Neuronal stem cell (in vitro differentiated cells): ENCODE measurements around the gene ARHGAP25.

Experiments used
- DNase-seq: peaks from one replicate; pipeline ENCODE4 v3.0.0-alpha.2; 2013; ENCODE audit warnings: low spot score
- H2AFZ ChIP-seq: one replicate; pipeline ENCODE4 v1.6.1; 2013; ENCODE audit warnings: mild to moderate bottlenecking, low read length, inconsistent platforms
- H2AK5ac ChIP-seq: 2 replicates; pipeline ENCODE4 v1.6.1; 2013; ENCODE audit warnings: low read depth, mild to moderate bottlenecking, inconsistent platforms, low read length, moderate library complexity, mixed read lengths
- H2BK120ac ChIP-seq: 2 replicates; pipeline ENCODE4 v1.6.1; 2013; ENCODE audit warnings: low read depth, mild to moderate bottlenecking, inconsistent platforms, low read length, moderate library complexity, mixed read lengths
- H2BK12ac ChIP-seq: one replicate; pipeline ENCODE4 v1.6.1; 2013; ENCODE audit warnings: low read length, inconsistent platforms
- H2BK15ac ChIP-seq: 2 replicates; pipeline ENCODE4 v1.6.1; 2013; ENCODE audit warnings: mild to moderate bottlenecking, low read length, inconsistent platforms, mixed read lengths
- H2BK5ac ChIP-seq: one replicate; pipeline ENCODE4 v1.6.1; 2013; ENCODE audit warnings: inconsistent platforms, mild to moderate bottlenecking, low read length, moderate library complexity
- H3K14ac ChIP-seq: one replicate; pipeline ENCODE4 v1.6.1; 2013; ENCODE audit warnings: low read length, inconsistent platforms
- H3K18ac ChIP-seq: 2 replicates; pipeline ENCODE4 v1.6.1; 2013; ENCODE audit warnings: low read length, inconsistent platforms
- H3K23ac ChIP-seq: 2 replicates; pipeline ENCODE4 v1.6.1; 2013; ENCODE audit warnings: low read depth, mild to moderate bottlenecking, mixed read lengths, low read length, inconsistent platforms; ENCODE audit not compliant: poor library complexity
- H3K27ac ChIP-seq: replicated peaks from 3 replicates; pipeline ENCODE4 v1.5.1; 2013; ENCODE audit warnings: low read length, inconsistent platforms
- H3K27me3 ChIP-seq, 3 experiments: 2 replicates each; pipeline ENCODE4 v1.6.1; 2013; ENCODE audit warnings: low read length in 3 of 3, mild to moderate bottlenecking in 2 of 3, inconsistent platforms in 1 of 3, low read depth in 1 of 3, mixed read lengths in 1 of 3, moderate library complexity in 1 of 3; ENCODE audit not compliant: control insufficient read depth in 3 of 3, insufficient read depth in 3 of 3
- H3K36me3 ChIP-seq, 2 donors: replicated peaks in 1 of 2; 2 replicates each; pipeline ENCODE4 v1.6.1; 2013; ENCODE audit warnings: low read length in 2 of 2; ENCODE audit not compliant: control insufficient read depth in 2 of 2, insufficient read depth in 2 of 2
- H3K4ac ChIP-seq: 2 replicates; pipeline ENCODE4 v1.6.1; 2013; ENCODE audit warnings: inconsistent platforms, mild to moderate bottlenecking, low read length, moderate library complexity
- H3K4me1 ChIP-seq, 2 donors: 1 replicate in 1 of 2; 2 replicates in 1 of 2; pipeline ENCODE4 v1.6.1; 2013; ENCODE audit warnings: low read length in 2 of 2, low read depth in 1 of 2; ENCODE audit not compliant: control insufficient read depth in 2 of 2, insufficient read depth in 1 of 2
- H3K4me2 ChIP-seq: one replicate; pipeline ENCODE4 v1.6.1; 2013; ENCODE audit warnings: mild to moderate bottlenecking, low read length, inconsistent platforms; ENCODE audit not compliant: insufficient read depth, poor library complexity, severe bottlenecking
- H3K4me3 ChIP-seq, 2 donors: 2 replicates each; pipeline ENCODE4 v1.5.1; 2013; ENCODE audit warnings: low read length in 2 of 2, mild to moderate bottlenecking in 2 of 2, inconsistent platforms in 1 of 2, moderate library complexity in 1 of 2
- H3K79me1 ChIP-seq: one replicate; pipeline ENCODE4 v1.6.1; 2013; ENCODE audit warnings: low read depth, mild to moderate bottlenecking, inconsistent platforms, low read length, moderate library complexity
- H3K9ac ChIP-seq: one replicate; pipeline ENCODE4 v1.6.1; 2013; ENCODE audit warnings: mild to moderate bottlenecking, low read depth, low read length, inconsistent platforms; ENCODE audit not compliant: poor library complexity
- H3K9me3 ChIP-seq, 2 donors: replicated peaks in 1 of 2; 2 replicates each; pipeline versions ENCODE3 to v1.6.1; 2013; ENCODE audit warnings: low read length in 2 of 2, mild to moderate bottlenecking in 2 of 2, inconsistent platforms in 1 of 2, low read depth in 1 of 2, mixed read lengths in 1 of 2, moderate library complexity in 1 of 2; ENCODE audit not compliant: control insufficient read depth in 2 of 2, insufficient read depth in 1 of 2
- H4K8ac ChIP-seq: one replicate; pipeline ENCODE4 v1.6.1; 2013; ENCODE audit warnings: low read depth, mild to moderate bottlenecking, inconsistent platforms, low read length, moderate library complexity
- H4K91ac ChIP-seq: one replicate; pipeline ENCODE4 v1.6.1; 2013; ENCODE audit warnings: low read length, low read depth, mild to moderate bottlenecking, inconsistent platforms; ENCODE audit not compliant: poor library complexity
- WGBS, 2 donors: extraction: QIAGEN DNeasy Blood & Tissue Kit; methylation state at CpG; one replicate each; pipeline ENCODE4 v1.1.7; 2013; ENCODE audit warnings: missing lambda C conversion rate in 2 of 2, mixed read lengths in 1 of 2; ENCODE audit not compliant: insufficient read length in 2 of 2, insufficient replicate concordance in 1 of 2; ENCODE audit errors: extremely low coverage in 2 of 2; 5-methylcytosine and 5-hydroxymethylcytosine counted together

ARHGAP25 gene

GRCh38 chr2:68857855-68858456 is 123.3 kb downstream of the ARHGAP25 start:
- no peak for DNase-seq
- H3K79me1 ChIP-seq = no peaks in the 10 kb centered on the region
- no peak overlapping the region for H3K4me2 ChIP-seq
- H2AFZ ChIP-seq = no peak overlapping the region
- H3K18ac ChIP-seq = no peak overlapping the region
- no peak overlapping the region for H2BK5ac ChIP-seq
- no peak overlapping the region for H3K14ac ChIP-seq
- H3K4me3 ChIP-seq = no peak overlapping the region
- no peak overlapping the region for H2BK120ac ChIP-seq
- no peak overlapping the region for H4K91ac ChIP-seq
- H3K9me3 ChIP-seq = no peaks in the 10 kb centered on the region
- WGBS, 2 donors = no CpG with 5 or more reads among the region's 4 CpGs
- no peak overlapping the region for H2BK12ac ChIP-seq
- no peak overlapping the region for H4K8ac ChIP-seq
- H3K27me3 ChIP-seq = no peaks in the 10 kb centered on the region
- no peak overlapping the region for H3K23ac ChIP-seq
- no peak overlapping the region for H3K27ac ChIP-seq
- no peak overlapping the region for H2BK15ac ChIP-seq
- no peak overlapping the region for H3K9ac ChIP-seq
- H3K4me1 ChIP-seq = no peaks in the 10 kb centered on the region
- H2AK5ac ChIP-seq = no peak overlapping the region
- no peak overlapping the region for H3K4ac ChIP-seq
- no peaks in the 10 kb centered on the region for H3K36me3 ChIP-seq

DNA sequence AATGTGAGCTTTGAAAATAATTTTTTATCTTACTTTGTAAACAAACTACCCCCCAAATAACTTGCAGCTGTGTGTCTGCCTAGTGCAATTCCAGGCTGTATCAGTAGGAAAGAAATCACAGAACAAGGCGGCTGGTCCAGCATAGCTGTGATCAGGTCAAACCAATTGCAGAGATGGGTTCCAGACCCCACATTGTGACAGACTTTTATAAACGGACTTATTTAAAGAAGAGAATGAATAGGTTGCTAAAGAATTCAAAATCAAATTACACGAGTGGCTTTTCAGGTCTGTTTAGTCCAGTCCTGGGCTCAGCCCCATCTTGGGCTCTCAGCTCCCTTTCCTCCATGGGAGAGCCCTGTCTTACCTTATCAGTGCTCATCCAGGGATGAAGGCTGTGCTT is 125.5 kb downstream of the ARHGAP25 start:
- no peak overlapping the region for H2AK5ac ChIP-seq
- no peak for DNase-seq
- H3K79me1 ChIP-seq = no peaks in the 10 kb centered on the region
- no peak overlapping the region for H3K23ac ChIP-seq
- no peak overlapping the region for H2BK5ac ChIP-seq
- H3K9ac ChIP-seq = no peak overlapping the region
- H3K36me3 ChIP-seq = no peaks in the 10 kb centered on the region
- no peak overlapping the region for H2BK15ac ChIP-seq
- H4K8ac ChIP-seq = no peak overlapping the region
- H2BK120ac ChIP-seq = no peak overlapping the region
- no peak overlapping the region for H3K18ac ChIP-seq
- no peak overlapping the region for H3K27ac ChIP-seq
- no peak overlapping the region for H3K4ac ChIP-seq
- no peaks in the 10 kb centered on the region for H3K27me3 ChIP-seq
- H3K4me2 ChIP-seq = no peak overlapping the region
- H3K9me3 ChIP-seq = no peaks in the 10 kb centered on the region
- no CpG with 5 or more reads among the region's 3 CpGs for WGBS, 2 donors
- H3K14ac ChIP-seq = no peak overlapping the region
- no peak overlapping the region for H4K91ac ChIP-seq
- no peak overlapping the region for H3K4me3 ChIP-seq
- no peak overlapping the region for H2BK12ac ChIP-seq
- H3K4me1 ChIP-seq = no peaks in the 10 kb centered on the region
- H2AFZ ChIP-seq = no peak overlapping the region

DNA sequence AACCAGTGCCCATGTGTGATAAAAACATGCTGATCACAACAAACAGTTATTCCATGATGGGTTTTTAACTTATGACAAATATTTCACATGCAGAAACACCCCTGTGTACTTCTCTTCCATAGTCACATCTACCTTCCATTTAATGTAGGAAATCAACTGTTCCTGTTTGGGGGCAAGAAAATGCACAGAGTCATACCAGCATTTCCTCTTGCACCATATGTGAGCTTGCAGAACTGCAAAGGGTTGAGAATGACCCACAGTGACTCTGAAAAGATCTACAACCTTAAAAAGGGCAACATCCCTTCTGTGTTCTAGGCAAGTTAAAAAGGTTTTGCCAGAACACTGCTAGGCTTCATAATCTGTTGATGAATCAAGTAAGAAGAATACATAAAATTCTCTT is 126.7 kb downstream of the ARHGAP25 start:
- Histone ChIP-seq H3K27me3 (no peaks in the 10 kb centered on the region), H3K14ac (no peak overlapping the region), H3K9ac (no peak overlapping the region), H3K4ac (no peak overlapping the region), H4K91ac (no peak overlapping the region), H2BK12ac (no peak overlapping the region), H3K4me1 (no peaks in the 10 kb centered on the region), H2BK15ac (no peak overlapping the region), H3K9me3 (no peaks in the 10 kb centered on the region), H4K8ac (no peak overlapping the region), H2BK5ac (no peak overlapping the region), H3K4me2 (no peak overlapping the region), H3K36me3 (no peaks in the 10 kb centered on the region), H3K23ac (no peak overlapping the region), H3K18ac (no peak overlapping the region), H2AK5ac (no peak overlapping the region), H2AFZ (no peak overlapping the region), H2BK120ac (no peak overlapping the region), H3K4me3 (no peak overlapping the region), H3K27ac (no peak overlapping the region), H3K79me1 (no peaks in the 10 kb centered on the region)
- DNase-seq = no peak

DNA sequence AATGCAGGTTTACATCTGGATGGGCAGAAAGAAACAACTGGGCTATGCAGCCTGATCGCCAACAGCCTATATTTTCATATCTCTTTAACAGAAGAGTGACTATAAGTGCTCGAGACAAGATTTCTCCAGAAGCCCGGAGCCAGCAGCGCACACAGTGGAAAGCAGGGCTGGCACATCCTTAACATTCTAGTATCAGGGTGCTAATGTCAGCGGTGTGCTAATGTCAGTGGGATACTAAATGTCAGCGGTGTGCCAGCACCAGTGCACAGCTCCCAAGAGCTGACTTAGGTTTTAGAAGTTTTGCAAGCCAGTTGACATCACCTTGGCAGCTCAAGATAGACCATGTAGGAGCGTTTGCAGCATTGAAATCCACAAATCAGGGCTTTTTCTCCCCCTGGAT is 128.3 kb downstream of the ARHGAP25 start:
- DNase-seq = no peak
- no peaks in the 10 kb centered on the region for H3K9me3 ChIP-seq
- H3K4me2 ChIP-seq = no peak overlapping the region
- H2BK12ac ChIP-seq = no peak overlapping the region
- H3K9ac ChIP-seq = no peak overlapping the region
- no peak overlapping the region for H4K8ac ChIP-seq
- H4K91ac ChIP-seq = no peak overlapping the region
- no peaks in the 10 kb centered on the region for H3K79me1 ChIP-seq
- no peak overlapping the region for H2BK15ac ChIP-seq
- no peak overlapping the region for H2BK120ac ChIP-seq
- no peak overlapping the region for H3K4ac ChIP-seq
- WGBS, 2 donors = no CpG with 5 or more reads among the region's 7 CpGs
- no peak overlapping the region for H3K18ac ChIP-seq
- H3K14ac ChIP-seq = no peak overlapping the region
- H3K4me1 ChIP-seq = no peaks in the 10 kb centered on the region
- no peak overlapping the region for H3K27ac ChIP-seq
- H3K4me3 ChIP-seq = no peak overlapping the region
- no peak overlapping the region for H2AK5ac ChIP-seq
- H2AFZ ChIP-seq = no peak overlapping the region
- H3K36me3 ChIP-seq = no peaks in the 10 kb centered on the region
- no peak overlapping the region for H2BK5ac ChIP-seq
- H3K27me3 ChIP-seq = no peaks in the 10 kb centered on the region
- H3K23ac ChIP-seq = no peak overlapping the region
